ENCODE results near the gene VAPB.

The VAPB gene

DNA sequence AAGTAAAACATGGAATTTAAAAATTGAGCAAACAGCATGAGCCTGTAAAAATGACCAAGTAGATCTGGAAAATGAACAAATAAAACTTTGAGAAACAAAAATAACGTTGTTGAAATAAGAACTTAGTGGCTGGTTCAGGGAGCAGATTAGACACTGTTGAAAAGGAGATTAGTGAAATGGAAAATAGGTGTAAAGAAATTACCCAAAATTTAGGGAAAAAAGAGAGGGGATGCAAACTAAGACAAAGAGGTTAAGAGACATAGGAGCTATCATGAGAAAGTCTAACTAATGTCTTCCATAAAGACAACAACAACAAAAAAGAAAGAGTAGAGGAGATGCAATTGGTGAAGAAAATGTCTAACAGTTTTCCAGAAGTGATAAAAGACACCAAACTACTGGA, 97.2 kb downstream of the VAPB start:
- DNase-seq = no peak

DNA sequence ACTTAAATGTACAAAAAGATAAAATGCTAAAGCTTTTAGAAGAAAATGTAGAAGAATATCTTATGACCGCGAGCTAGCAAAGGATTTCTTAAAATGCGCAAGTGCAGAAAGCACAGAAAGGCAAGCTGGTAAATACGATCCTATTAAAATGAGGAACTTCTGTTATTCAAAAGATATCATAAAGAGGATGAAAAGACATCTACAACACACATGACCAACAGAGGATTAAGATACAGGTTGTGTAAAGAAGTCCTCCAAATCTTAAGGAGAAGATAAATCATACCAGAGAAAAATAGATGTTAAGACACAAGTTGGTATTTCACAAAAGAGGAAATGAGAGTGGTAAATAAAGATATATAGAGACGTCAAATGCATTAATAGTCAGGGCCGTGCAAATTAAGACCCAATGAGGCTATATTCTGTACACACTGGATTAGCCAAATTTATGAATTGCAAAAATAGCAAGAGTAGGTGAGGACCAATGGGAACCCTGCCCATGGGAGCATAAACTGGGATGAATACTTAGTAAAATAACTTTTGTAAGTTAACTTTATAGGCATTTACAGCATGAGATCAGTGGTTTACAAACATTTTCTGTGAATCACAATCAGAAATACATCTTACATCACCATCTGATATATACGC, 103.2 kb downstream of the VAPB start:
- DNase-seq = no peak

DNA sequence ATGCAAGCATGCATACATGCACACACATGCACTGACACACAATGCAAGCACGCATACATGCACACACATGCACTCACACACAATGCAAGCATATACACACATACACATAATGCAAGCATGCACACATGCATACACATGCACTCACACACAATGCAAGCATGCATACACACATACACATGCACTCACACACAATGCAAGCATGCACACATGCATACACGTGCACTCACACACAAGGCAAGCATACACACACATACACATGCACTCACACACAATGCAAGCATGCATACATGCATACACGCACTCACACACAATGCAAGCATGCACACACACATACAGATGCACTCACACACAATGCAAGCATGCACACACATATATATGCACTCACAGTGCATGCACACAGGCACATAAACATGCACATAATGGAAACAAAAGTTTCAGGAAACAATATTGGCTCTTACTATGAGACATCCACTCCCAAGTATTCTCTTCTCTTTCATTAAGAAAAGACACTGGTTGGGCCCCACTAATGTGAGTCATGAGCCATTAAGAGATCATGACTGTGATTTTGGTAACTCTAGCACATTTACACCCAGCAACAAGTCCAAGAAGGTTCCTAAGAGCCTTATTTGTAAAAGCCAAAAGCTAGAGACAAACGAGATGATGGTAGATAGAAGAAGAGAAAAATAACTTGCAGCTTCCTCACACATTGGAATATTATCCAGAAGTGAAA, 103.9 kb downstream of the VAPB start:
- no peak for DNase-seq

DNA sequence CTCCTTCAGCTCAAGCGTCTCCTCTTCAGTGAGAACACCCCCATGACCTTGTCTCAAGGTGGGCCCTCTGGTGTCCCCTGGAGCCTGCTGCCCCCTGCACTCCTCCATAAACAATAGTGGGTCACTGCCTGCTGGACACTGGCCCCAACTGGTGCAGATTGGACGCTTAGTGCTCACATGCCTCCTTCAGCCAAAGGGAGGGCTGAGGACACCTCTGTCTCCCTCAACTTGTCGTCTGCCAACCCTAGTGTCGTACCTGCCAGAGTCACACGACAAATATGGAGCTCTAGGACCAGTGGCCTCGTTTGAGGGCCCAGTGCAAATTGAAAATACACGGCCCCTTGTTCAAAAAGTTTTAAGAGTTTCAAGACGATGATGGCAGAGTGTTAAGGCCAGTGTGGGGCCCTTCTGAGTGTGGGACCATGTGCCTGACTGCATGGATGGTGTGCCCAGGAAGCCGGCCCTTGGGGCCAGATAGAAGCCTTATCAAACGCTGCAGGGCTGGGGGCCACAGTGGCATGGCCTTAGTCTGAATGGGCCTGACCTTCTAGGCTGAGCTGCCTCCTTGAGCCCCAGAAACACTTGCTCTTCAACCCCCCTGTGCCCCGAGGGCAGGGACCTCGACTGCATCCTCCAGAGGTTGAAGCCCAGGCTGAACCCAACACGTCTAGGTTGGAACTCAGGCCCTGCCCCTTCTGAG, 106.0 kb downstream of the VAPB start:
- DNase-seq = no peak

DNA sequence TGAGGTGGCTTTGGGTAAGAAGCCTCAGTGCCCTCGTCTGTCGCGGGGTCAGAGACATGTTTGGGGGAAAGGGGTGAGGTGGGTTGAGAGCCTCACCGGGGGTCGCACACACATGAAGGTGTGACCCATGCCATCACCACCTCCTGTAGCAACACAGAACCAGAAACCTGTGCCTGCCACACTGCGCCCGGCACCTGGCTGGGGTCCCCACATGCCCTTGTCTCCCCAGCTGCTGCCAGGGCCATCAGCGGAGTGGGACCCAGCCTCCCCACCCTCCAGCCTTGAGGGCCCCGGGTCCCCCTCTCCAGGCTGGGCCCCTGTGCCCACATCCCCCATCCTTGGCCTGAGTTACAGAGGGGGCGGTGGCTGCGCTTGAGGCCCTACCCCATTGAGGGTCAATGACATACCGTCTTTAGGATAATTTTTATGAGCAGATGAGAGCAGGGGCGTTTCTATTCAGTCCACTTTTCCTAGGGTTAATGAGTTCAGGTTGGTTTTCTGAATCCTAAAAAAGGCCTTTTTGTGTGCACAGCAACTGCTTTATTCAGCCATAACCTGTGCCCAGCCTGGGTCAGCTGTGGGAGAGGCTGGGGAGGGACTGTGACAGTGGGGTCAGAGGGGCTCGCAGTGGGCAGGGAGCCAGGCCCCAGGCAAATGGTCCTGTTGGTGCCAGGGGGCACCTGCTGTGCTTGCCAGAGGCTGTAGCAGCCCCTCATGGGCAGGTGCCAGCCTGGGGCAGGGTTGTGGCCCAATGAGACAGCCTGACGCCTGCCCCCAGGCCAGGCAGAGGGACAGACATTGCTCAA, 106.8 kb downstream of the VAPB start:
- DNase-seq = no peak

DNA sequence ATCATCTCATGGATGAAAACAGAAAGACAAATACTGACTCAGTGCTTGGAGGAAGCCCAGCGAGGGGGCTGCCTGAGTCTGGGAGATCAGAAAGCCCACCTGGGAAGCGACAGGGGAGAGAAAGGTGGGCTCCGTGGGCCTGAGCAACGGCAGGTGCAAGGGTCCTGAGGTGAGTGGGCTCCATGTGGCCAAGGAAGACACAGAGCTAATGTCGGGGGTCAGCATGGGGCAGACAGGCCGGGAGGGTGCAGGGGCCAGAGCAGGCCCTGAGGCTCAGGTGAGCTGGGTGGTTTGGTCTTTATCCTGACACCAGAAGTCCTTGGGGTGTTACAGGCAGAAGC, 107.4 kb downstream of the VAPB start:
- DNase-seq = no peak

DNA sequence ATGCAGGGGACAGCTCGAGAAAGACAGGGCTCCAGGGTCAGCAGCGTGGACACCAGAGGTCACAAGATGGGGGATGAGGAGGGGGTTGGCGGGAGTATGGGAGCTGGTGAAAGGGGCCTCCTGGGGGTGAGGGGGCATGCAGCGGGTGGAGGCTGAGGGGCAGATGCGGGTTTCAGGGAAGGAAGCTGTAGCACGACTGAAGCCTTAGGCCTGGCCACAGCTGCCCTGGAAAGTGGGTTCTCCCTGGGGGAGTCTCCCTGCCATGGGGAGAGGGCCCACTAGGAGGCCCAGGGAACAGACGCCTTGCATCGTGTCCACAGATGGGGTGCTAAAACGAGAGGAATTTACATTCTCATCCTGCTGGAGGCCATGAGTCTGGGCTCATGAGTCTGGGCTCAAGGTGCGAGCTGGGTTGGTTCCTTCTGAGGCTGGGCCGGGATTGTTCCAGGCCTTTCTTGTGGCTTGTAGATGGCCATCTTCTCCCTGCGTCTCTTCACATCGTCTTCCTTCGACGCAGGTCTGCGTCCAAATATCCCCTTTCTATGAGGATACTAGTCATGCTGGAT, 108.1 kb downstream of the VAPB start:
- DNase-seq = no peak

DNA sequence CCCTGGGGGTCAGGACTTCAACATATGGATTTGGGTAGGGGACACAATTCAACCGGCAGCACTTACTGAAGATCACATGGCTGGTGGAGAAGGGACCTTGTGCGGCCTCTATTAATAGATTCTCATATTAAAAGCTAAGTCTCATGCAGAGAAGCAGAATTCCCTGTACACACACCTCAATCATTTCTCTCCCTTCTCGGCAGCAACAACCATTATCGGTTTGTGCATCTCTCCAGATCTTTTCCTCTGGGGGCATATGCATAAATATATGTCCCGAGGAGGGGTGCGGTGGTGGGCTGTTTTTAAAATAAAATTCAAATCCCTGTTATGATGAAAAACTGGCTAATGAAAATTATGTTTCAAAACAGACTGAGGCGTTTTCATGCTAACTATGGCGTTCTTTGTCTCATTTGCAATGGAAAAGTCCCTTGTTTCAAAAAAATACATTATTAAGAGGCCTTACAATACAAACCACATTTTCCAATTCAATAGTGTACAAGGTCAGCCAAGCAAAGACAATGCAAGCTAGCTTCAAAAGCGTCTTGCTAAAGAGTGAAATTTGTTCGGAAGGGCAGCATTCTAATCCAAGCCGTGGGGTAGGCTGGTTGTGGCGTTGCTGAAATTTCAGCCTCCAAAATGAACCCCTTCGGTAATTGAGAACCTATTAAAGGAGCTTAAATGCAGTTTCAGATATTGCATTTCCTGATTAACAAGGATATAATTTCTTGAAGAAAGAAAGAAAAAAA, 108.9 kb downstream of the VAPB start:
- no peak for DNase-seq

DNA sequence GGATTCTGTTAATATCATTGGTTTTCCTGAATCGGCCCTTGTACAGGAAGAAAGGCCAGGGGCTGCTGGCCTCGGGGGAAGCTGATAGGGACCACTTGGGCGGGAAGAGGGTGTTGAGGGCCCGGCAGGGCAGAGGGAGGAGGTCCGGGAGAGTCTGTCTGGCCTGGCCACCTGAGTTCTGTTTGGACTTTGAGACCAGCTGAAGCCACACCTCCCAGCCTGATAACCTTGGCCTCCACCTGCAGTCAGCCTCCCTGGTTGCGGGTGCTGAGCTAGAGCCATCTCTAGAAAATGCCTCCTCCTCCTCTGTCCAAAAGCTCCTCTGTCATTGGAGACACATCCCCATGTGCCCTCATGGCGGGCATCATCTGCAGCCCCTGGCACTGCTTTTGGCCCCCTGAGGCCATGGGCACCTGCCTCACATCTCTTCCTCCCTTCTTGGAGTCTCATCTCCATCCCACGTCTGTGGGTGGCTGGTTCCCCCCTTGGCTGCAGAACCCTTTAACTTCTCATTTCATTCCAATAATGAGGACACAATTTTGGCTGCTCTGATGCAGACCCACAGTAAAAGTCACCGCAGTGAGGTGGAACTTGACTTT, 109.5 kb downstream of the VAPB start:
- no peak for DNase-seq

DNA sequence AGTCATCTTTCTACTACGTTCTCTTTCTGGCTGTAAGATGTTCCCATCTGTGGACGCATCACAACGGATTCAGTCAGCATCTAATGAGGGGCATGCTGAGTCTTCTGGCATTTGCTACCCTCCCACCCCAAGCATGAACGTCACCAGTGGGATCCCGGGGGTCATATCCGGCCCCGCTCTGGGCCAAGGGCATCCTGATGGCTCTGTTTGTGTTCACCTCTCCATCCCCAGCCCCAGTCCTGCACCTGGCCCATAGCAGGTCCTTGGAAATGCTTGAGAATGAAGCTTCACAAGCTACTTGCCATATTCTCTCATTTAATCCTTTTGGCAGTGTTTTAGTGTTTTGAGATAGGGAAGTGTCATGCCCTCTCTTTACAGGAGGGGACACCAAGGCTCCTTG, 111.2 kb downstream of the VAPB start:
- DNase-seq = no peak
